Astrocyte (in vitro differentiated cells and primary cell): Measurements from ENCODE around the gene ZFYVE21. TPM values are rescaled to one million over a fixed set of nuclear protein-coding genes. Genes with fewer than 3 reads are reported as not detected.

Experiments used
- DNase-seq: peaks from one replicate; pipeline ENCODE4 v3.0.0-alpha.2; 2010; ENCODE audit warnings: low read depth
- FAIRE-seq: peaks from 2 replicates; lab custom pipeline; 2011; peaks lifted over from hg19 to GRCh38; lab: Jason Lieb, UNC
- H2AFZ ChIP-seq: 2 replicates; pipeline ENCODE4 v1.6.0; 2012; ENCODE audit warnings: low read depth, low read length, inconsistent platforms
- H3K27ac ChIP-seq: 2 replicates; pipeline ENCODE4 v1.5.1; 2011; ENCODE audit warnings: low read depth, low read length, inconsistent platforms
- H3K27me3 ChIP-seq: 2 replicates; pipeline ENCODE4 v1.6.0; 2011; ENCODE audit warnings: low read length, inconsistent platforms; ENCODE audit not compliant: insufficient read depth
- H3K36me3 ChIP-seq: 2 replicates; pipeline ENCODE4 v1.5.1; 2011; ENCODE audit warnings: low read length, inconsistent platforms; ENCODE audit not compliant: insufficient read depth
- H3K4me1 ChIP-seq: 2 replicates; pipeline ENCODE4 v1.5.1; 2011; ENCODE audit warnings: low read length, inconsistent platforms; ENCODE audit not compliant: insufficient read depth
- H3K4me2 ChIP-seq: 2 replicates; pipeline ENCODE4 v1.6.0; 2012; ENCODE audit warnings: low read length, inconsistent platforms
- H3K4me3 ChIP-seq: 2 replicates; pipeline ENCODE4 v1.5.1; 2011; ENCODE audit warnings: low read depth, mild to moderate bottlenecking, low read length, inconsistent platforms; ENCODE audit not compliant: insufficient read depth
- H3K79me2 ChIP-seq: 2 replicates; pipeline ENCODE4 v1.6.0; 2012; ENCODE audit warnings: mild to moderate bottlenecking, low read length, inconsistent platforms; ENCODE audit not compliant: insufficient read depth
- H3K9ac ChIP-seq: 2 replicates; pipeline ENCODE4 v1.6.0; 2012; ENCODE audit warnings: mild to moderate bottlenecking, low read length, inconsistent platforms
- H3K9me3 ChIP-seq: 2 replicates; pipeline ENCODE4 v1.5.1; 2012; ENCODE audit warnings: low read depth, mild to moderate bottlenecking, low read length, inconsistent platforms; ENCODE audit not compliant: insufficient read depth
- H4K20me1 ChIP-seq: 2 replicates; pipeline ENCODE4 v1.6.0; 2012; ENCODE audit warnings: low read length, inconsistent platforms; ENCODE audit not compliant: insufficient read depth
- H3K27ac Mint-ChIP-seq: one replicate; pipeline ENCODE4 v1.8.0; 2021; ENCODE audit warnings: mild to moderate bottlenecking, mixed read lengths; ENCODE audit not compliant: unreplicated experiment
- H3K27me3 Mint-ChIP-seq: one replicate; pipeline ENCODE4 v1.8.0; 2021; ENCODE audit warnings: low read depth, mixed read lengths; ENCODE audit not compliant: unreplicated experiment
- H3K36me3 Mint-ChIP-seq: one replicate; pipeline ENCODE4 v1.8.0; 2021; ENCODE audit warnings: low read depth, mixed read lengths; ENCODE audit not compliant: unreplicated experiment
- H3K4me1 Mint-ChIP-seq: one replicate; pipeline ENCODE4 v1.8.0; 2021; ENCODE audit warnings: low read depth, mixed read lengths; ENCODE audit not compliant: unreplicated experiment
- H3K4me3 Mint-ChIP-seq: one replicate; pipeline ENCODE4 v1.8.0; 2021; ENCODE audit warnings: mild to moderate bottlenecking, moderate library complexity, mixed read lengths; ENCODE audit not compliant: unreplicated experiment
- H3K9me3 Mint-ChIP-seq: one replicate; pipeline ENCODE4 v1.8.0; 2021; ENCODE audit warnings: mild to moderate bottlenecking, mixed read lengths; ENCODE audit not compliant: unreplicated experiment
- CTCF ChIP-seq: IDR thresholded peaks from 2 replicates; pipeline ENCODE4 v1.5.1; 2011; ENCODE audit warnings: low read depth, mild to moderate bottlenecking, inconsistent platforms, low read length, moderate library complexity; ENCODE audit not compliant: insufficient read depth
- EZH2 ChIP-seq: IDR thresholded peaks from 2 replicates; pipeline ENCODE4 v1.6.1; 2012; ENCODE audit warnings: mild to moderate bottlenecking, low read length, inconsistent platforms; ENCODE audit not compliant: insufficient read depth
- total RNA-seq: library from RNA; stranded (reverse); gene quantifications from 2 replicates; pipeline ENCODE4 v1.2.1, GENCODE V29; 2021

Gene ZFYVE21
- total RNA-seq, 1 donor from 2014 or later, result 41.7 TPM

DNA sequence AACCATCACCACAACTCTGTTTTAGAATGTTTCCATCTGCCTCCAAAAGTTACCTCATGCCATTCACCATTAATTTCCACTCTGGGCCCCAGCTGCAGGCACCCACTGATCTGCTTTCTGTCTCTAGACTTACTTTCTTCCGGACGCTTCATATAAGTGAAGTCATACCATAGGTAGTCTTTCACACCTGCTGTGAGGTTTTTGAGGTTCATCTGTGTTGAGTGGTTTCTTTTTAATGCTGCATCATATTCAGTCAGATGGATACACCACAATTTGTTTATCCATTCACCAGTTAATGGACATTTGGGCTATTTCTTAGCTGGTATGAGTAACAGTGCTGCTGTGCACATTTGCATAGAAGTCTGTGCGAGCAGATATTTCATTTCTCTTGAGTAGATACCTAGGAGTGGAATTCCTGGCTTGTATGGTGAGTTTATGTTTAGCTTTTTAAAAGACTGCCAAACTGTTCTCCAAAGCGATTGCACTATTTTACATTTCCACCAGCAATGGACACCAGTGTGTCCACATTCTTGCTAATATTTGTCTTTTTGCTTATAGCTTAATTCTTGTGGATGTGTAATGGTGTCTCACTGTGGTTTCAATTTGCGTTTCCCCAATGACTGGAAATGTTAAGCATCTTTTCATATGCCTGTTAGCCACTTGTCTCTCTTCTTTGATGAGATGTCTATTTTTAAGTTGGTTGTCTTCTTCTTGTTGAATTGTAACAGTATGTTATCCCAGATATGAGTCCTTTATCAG, 48.3 kb downstream of the ZFYVE21 start:
- Histone ChIP-seq H3K27me3 (no peaks in the 10 kb centered on the region), H3K4me1 (no peaks in the 10 kb centered on the region), H2AFZ (no peak overlapping the region), H4K20me1 (no peaks in the 10 kb centered on the region), H3K4me3 (no peak overlapping the region), H3K27ac (no peak overlapping the region), H3K9ac (no peak overlapping the region), H3K36me3 (no peaks in the 10 kb centered on the region), H3K4me2 (no peak overlapping the region), H3K79me2 (no peaks in the 10 kb centered on the region), H3K9me3 (no peaks in the 10 kb centered on the region)
- Mint-ChIP-seq H3K4me3 (no peak overlapping the region), H3K4me1 (peaks cover 10% of the 10 kb centered on the region), H3K27me3 (no peaks in the 10 kb centered on the region), H3K27ac (no peak overlapping the region), H3K36me3 (peaks cover 3% of the 10 kb centered on the region), H3K9me3 (no peaks in the 10 kb centered on the region)
- no peak for TF ChIP-seq CTCF
- no peak for TF ChIP-seq EZH2
- no peak for FAIRE-seq
- DNase-seq, result no peak

DNA sequence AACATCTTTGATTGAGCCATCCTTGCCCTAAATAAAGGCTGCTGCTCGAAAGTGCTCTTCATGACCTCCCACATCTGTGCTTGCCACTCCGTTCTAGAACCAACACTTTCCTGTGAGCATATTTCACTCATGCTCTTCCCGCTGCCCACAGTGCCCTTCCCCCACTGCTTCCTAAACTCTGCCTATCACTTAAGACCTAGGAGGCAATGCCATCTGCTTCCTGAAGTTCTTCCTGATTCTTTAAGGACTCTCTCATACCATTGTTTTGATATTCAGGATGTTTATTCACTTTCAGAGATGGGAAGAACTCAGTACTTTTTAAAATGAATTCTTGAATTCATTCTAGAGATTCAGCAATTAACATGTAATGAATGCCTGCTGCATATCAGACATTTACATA, 49.9 kb downstream of the ZFYVE21 start:
- Histone ChIP-seq H3K9ac (no peak overlapping the region), H3K4me3 (no peak overlapping the region), H3K79me2 (no peaks in the 10 kb centered on the region), H2AFZ (no peak overlapping the region), H3K4me2 (no peak overlapping the region), H4K20me1 (no peaks in the 10 kb centered on the region), H3K4me1 (no peaks in the 10 kb centered on the region), H3K27me3 (no peaks in the 10 kb centered on the region), H3K36me3 (no peaks in the 10 kb centered on the region), H3K27ac (no peak overlapping the region), H3K9me3 (no peaks in the 10 kb centered on the region)
- FAIRE-seq (no peak), DNase-seq (no peak)
- Mint-ChIP-seq H3K27ac (no peak overlapping the region), H3K4me1 (peaks cover 10% of the 10 kb centered on the region), H3K4me3 (no peak overlapping the region), H3K36me3 (peaks cover 3% of the 10 kb centered on the region), H3K9me3 (no peaks in the 10 kb centered on the region), H3K27me3 (no peaks in the 10 kb centered on the region)
- no peak for TF ChIP-seq CTCF
- no peak for TF ChIP-seq EZH2

DNA sequence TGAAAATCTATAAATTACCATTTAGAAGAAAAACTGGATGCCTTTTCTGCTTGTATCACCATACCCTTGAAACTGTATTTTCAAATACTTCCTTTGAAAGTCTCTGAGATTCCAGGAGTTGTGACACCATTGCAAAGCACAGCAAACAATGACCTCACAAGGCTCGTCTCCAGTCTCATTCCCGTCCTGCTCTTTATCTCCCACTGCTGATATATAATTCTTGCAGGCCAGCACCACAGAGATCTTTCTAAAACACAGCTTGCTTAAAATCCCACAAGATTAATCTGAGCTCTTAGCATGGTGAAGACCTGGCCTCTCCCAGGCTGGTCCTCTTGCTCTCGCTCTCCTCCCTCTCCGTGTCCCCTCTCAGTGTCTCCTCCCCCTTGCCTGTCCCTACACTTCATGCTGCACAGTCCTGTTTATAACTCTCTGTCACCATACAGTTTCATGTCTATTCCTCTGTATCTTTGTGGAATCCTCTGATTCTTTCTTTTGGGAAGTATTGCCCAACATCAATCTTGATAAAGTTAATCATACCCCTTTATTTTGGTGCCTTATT, 51.8 kb downstream of the ZFYVE21 start:
- Histone ChIP-seq H3K9me3 (no peaks in the 10 kb centered on the region), H3K4me1 (no peaks in the 10 kb centered on the region), H3K27ac (no peak overlapping the region), H3K79me2 (no peaks in the 10 kb centered on the region), H3K4me2 (no peak overlapping the region), H2AFZ (no peak overlapping the region), H3K4me3 (no peak overlapping the region), H4K20me1 (no peaks in the 10 kb centered on the region), H3K36me3 (no peaks in the 10 kb centered on the region), H3K9ac (no peak overlapping the region), H3K27me3 (no peaks in the 10 kb centered on the region)
- Mint-ChIP-seq H3K36me3 (peaks cover 9% of the 10 kb centered on the region), H3K9me3 (no peaks in the 10 kb centered on the region), H3K4me1 (peaks cover 6% of the 10 kb centered on the region), H3K27ac (no peak overlapping the region), H3K4me3 (no peak overlapping the region), H3K27me3 (no peaks in the 10 kb centered on the region)
- TF ChIP-seq CTCF (no peak), EZH2 (no peak)
- DNase-seq, result no peak
- FAIRE-seq, result no peak
